G401 (cell line): ENCODE data around the gene PPP1R7. TPM values are rescaled to one million over a fixed set of nuclear protein-coding genes. Genes with fewer than 3 reads are reported as not detected.
A peak's percentile ranks its signal among the peaks of the same experiment; 100 is the strongest.

Experiments
- DNase-seq: peaks from one replicate; pipeline ENCODE4 v3.0.0-alpha.2; 2015; ENCODE audit warnings: low spot score
- in situ Hi-C: cut with HindIII; loops from 2 replicates; pipeline ENCODE4 v1.10.0; 2016; ENCODE audit warnings: low sequenced_read_pairs, mixed read lengths
- total RNA-seq: library from RNA; depleted of rRNA; stranded (reverse); fragments of >200 nt; shearing (Covaris generic); gene quantifications from 2 replicates; pipeline ENCODE4 v1.2.3, GENCODE V29; 2014

PPP1R7 gene
- total RNA-seq, 1 experiment from 2014 or later: 91.9 TPM

DNA sequence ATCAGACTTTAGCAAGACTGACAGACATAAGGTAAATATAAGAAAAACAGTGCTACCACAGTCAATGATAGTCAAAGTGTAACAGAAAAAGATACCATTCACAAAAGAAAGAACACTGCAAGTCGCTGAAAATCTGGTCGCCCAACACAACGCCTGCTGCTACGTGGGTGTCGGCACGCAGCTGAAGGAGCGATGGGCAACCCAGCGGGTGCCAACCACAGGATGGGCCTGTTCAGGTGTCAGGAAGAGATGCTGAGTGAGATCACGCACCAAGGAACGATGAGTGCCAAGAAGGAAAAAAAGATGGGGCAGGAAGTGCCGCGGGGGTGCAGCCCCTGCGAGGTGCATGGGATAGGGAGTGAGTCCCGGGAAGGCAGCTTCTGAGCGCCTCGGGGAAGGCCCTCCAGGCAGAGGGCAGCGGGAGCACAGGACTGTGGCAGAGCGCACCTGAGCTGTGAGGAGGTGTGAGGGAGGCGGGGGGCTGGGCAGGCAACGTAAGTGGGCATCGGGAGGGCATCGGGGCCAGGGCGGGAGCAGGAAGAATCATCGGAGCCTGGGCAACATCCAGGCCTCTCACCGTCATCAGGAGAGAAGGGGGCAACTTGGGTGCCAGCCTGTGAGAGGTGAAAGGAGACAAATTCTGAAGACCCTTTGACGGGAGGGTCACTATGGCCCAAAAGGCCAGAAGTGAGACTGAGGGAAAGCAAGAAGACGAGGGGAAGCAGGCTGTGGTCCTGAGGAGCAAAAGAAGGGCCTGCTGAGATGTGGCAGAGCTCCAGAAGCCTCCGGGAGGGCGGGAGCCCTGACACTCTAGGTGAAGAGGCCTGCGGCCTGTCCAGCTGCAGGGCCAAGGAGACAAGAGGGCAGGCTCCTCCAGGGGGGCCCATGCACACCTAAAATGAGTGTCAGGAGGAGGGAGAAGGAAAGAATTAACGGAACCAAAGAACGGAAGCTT, 33.4 kb upstream of the PPP1R7 start:
- no peak for DNase-seq
- in situ Hi-C loops: no loop called here

DNA sequence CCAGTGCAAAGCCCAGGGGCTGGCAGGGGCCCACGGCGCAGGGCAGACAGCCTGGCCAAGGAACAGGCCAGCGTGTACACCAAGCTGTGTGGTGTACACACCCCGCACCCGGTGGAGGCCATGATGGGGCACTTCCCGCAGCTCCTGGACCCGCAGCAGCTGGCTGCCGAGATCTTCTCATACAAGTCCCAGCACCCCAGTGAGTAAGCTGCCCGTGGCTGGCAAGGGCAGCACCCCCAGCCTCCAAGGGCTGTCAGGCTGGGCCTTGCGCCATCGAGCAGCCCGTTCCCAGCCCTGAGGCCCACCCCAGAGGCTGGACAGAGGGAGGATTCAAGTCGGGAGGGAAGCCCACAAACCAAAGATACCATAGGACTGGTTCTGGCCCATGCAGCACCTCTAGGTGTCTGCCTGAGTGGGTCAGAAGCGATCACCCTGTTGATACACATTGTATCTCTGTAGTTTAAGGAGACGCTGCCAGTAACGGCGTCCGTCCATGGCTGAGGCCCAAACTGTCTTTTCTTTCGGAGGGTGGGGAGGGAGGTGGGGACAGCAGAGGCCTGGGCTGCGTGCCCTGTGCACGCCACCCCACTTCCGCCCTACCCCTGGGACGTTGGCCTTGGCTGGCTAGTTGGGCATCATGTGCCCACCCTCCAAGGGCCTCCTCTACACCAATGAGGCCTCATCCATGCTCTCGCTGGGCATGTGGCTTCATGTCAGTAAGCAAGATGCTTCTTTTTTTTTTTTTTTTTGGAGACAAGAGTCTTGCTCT, 31.3 kb upstream of the PPP1R7 start:
- in situ Hi-C loops: no loop called here
- no peak for DNase-seq

DNA sequence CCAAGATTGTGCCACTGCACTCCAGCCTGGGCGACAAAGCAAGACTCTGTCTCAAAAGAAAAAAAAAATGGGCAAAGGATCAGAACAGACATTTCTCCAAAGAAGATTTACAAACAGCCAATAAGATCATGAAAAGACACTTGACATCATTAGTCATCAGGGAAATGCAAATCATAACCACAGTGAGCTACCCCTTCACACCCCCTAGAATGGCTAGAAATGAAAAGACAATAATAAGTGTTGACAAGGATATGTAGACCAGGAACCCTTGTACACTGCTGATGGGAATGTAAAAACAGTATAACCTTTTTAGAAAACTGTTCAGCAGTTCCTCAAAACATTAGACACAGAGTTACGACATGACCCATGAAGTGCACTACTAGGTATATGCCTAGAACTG, 29.8 kb upstream of the PPP1R7 start:
- in situ Hi-C loops: no loop called here
- no peak for DNase-seq

DNA sequence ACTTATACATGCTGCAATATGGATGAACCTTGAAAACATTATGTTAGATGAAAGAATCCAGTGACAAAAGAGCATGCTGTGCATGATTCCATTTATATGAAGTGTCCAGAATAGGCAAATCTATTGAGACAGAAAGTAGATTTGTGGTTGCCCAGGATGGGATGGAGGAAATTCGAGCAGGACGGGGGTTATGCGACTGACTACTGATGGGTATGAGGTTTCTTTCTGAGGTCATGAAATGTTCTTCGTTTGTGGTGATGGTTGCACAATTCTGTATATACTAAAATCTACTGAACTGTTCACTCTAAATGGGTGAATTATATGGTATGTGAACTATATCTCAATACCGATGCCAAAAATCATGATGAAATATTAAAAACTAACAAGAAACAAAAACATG, 29.3 kb upstream of the PPP1R7 start:
- in situ Hi-C loops: no loop called here
- DNase-seq: no peak

DNA sequence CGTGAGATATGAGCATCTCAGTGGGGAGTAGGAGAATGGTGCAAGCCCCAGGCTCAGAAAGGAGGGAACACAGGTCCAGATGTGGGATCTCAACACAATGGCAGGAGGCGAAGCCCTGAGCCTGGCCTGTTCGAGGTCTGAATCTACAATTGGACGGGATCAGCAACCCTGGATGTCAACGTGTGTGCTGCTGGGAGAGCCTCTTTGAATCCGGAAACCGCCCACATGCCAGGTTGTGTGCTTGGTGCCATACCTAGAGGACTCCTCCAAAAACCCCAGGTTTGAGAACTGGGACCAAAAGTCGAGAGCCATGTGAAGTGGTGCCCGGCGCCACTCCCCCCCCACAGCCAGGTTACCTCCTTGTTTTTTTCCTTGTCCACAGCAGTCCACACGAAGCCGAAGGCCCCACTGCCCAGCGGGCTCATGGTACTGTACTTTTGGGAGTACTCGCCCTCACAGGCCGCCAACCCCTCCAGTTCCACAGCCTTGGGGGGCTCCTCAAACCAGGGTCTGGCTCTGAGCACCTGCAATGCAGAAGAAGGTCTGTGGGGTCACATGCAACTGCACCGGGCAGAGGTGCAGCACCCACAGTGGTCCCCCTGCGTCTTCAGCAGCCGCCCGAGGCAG, 27.8 kb upstream of the PPP1R7 start:
- DNase-seq: no peak
- in situ Hi-C loops: no loop called here

DNA sequence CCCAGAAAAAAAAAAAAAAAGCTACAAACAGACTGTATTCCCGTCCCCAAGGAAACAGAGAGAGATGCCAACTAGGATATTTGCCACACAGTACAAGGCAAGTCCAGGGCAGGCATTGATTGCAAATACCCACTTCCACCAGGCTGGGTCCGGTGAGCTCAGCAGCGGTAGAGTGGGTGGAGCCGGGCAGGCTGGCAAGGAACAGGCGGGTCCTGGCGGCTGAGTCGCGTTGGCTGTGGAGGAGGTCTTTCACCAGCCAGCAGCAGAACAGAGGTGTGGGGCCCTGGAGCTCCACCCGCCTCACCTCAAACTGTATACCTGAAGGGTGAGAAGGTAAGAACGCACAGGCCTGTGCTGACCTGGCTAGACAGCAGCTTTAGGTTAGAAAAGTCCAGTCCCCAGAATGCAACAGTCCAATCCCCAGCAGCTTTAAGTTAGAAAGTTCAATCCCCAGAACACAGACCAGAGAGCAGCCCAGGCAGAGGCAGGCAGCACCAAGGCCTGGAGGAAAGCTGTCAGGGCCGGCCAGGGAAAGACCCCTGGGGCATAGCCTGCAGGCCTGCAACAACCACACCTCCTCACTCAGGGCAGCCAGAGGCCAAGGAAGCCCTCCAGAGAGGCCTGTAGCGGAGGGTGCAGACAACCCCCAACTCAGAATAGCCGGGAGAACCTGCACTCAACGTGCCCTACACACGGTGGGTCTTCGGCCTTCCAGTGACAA, 26.3 kb upstream of the PPP1R7 start:
- DNase-seq: peak; percentile 2
- in situ Hi-C loops: no loop called here

DNA sequence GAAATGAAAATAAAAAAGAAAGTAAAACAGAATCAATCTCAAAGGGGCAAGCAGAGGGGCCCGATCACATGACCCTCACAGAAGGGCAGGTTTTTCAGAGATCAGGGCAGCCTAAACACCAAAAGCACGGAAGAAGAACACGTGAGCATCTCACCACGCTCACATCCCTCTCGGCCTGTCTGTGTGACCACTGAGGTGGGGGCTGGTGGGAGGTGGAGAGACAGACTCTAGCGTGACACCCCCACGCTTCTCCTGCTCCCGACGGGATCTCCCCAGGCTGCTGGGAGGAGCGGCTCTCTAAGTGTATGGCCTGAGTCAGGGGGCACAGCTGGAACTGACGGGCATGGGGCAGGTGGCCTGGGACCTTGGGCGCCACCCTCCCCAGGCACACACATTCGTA, 24.6 kb upstream of the PPP1R7 start:
- in situ Hi-C loops: no loop called here
- no peak for DNase-seq

DNA sequence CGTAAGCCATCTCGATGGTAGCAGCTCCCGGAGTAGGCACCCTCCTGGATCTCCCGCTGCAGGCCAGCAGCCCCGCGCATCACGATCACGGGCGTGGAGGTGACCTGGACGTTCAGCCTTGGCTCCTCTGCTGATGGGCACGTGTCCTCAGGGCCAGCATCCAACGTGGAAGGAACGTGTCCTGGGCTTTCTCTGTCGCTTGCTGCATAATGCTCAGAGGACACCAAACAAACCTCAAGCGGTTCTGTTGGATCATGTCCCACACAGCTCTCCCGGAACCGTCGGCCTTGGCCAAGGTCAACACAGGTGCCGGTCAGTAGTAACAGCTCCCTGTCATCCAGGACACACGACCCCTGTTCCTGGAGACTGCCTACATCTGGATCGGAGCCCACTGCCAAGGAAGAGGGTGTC, 24.1 kb upstream of the PPP1R7 start:
- no peak for DNase-seq
- in situ Hi-C loops: no loop called here

DNA sequence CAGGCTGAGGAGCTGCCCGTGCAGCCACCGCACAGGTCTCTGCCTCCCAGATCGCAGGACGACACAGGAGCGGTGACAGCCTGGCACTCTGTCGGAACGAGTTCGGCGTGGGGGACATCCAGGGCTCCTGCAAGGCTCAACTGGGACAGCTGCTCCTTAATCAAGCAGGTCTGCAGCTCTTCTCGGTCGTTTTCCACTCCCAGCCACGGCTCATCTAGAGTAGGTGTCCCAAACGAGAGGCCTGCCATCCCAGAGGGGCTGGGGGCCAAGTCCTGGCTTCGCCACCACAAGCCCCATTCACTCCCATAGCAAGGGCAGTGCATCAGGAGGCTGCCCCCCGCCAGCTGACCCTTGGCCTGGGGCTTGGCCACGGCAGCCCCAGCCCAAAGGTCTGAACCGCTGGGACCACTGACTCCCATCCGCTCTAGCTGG, 23.5 kb upstream of the PPP1R7 start:
- no peak for DNase-seq
- in situ Hi-C loops: no loop called here

DNA sequence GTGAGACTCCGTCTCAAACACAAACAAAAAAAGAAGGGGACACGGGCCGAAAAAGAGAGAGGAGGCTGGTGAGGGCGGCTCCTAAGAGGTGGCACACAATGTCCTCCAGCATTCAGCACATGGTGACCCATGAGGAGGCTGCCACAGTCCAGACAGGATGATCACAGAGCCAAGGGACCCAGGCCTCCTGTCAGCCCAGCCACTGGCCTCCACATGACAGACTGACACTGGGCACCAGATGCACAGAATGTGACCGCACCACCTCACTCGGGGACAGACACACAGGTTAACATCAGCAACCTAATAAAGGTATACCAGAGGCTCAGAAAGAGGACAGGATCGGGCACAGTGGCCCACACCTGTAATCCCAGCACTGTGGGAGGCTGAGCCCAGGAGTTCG, 22.0 kb upstream of the PPP1R7 start:
- in situ Hi-C loops: no loop called here
- DNase-seq: no peak

DNA sequence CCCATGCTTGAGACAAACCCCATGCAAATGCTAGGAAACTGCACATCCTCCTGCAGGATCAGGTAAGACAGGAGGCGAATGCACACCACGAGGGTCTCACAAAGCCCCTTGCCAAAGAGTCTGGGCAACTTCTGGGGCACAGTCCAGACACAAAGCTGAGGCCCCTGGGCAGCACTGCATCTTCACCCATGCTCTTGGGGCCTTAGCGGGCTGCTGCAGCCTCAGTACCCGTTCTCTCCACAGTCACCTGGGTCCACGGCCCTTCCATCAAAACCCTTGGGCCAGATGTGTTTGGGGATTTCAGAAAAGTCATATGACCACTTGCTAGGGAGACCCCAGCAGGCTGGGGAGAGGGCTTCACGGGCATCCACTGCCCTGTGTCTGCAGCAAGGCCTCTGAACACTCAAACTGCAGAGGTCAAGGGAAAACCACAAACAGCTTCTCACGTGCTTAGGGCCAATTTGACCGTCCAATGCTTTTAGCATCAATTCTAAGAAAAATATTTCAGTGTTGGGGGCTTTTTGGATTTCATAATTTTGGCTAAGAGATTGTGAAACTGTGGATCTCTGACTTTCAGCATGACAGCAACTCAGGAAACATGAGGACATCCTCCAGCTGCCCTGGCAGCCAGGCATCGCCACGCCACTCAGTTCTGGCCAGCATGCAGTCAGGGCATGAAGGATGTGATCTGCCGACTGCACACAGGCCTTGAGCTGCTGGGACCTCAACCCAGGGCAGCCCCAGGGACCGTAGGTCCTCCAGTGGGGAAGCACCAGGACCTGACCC, 21.0 kb upstream of the PPP1R7 start:
- DNase-seq: no peak
- in situ Hi-C loops: no loop called here

DNA sequence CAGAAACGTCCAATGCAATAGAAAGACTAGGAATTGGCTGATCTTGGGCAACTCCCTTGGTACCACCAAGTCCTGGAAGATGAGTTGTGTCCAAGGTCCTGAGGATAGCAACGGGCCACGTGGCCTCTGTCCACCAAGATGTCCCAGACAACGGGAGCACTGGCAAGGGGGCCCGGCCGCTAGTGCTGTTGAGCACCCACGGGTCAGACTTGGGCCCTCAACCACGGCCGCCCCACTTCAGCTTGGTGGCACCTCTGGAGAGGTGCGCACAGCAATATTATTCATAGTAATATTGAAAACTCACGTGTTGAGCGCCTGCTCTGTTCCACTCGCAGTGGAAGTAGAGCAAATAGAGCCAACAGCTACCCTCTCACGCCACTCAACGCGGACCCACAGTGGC, 20.0 kb upstream of the PPP1R7 start:
- in situ Hi-C loops: no loop called here
- no peak for DNase-seq

DNA sequence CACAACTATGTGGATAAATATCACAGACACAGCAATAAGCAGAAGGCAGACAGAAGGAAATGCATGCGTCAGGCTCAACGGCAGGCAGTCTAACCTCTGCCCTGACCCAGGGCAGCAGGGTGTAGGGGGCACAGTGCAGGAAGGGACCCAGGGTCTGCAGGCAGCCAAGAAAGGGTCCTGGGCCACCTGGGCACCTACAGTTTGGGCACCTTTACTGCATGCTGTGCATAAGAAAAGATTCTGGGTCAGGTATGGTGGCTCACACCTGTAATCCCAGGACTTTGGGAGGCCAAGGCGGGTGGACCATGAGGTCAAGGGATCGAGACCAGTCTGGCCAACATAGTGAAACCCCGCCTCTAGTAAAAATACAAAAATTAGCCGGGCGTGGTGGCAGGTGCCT, 18.7 kb upstream of the PPP1R7 start:
- no peak for DNase-seq
- in situ Hi-C loops: no loop called here

DNA sequence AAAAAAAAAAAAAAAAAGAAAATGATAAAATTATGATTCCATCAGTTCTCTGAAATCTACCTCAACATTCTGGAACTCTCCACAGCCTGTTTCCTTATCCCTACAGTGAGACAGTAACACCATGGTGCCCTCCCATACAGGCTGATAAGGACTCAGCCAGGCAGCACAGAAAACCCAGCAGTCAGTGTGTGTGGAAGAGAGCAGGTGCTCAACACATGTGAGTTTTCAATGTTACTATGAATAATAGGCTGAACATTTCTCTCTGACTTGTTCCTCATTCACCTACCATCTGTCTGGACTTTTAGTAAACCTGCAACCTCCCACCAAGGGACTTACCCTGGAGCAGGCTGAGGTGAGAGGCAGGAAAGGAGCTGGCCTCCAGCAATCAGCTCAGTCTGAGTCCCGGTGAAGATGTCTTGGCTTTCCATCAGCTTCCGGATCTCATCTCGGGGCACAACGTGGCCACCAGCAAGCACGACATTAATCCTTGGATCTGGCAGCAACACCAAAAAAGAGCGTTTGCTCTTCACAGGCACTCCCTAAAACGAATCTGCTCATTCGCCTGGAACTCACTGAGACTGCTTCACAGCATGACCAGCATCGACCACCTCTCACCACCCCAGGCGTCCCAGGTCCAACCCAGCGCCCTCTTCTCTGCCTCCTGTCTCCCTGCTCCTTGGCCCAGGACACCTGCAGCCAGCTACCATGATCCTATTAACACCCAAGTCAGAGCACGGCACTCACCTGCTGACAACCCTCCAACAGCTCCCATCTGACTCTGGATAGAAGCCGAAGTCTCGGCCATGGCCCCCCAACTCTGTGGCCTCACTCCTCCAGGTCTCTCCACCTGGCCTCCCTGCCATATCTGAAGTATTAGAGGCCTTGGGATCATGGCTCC, 17.5 kb upstream of the PPP1R7 start:
- in situ Hi-C loops: no loop called here
- peak; percentile 28 for DNase-seq

DNA sequence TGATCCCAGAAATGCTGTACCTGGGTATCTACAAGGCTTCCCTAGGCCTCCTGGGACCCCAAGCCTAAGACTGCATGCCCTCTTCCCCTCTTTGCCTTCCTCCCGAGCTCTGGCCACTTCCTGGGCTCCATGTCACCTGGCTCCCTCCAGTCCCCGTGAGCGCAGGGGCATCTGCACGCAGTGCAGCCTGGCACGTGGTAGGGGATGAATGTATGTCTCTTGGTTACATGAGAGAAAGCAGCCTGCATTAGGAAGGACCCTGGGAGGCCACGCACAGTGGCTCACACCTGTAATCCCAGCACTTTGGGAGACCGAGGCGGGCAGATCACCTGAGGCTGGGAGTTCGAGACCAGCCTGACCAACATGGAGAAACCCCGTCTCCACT, 16.8 kb upstream of the PPP1R7 start:
- in situ Hi-C loops: no loop called here
- no peak for DNase-seq

DNA sequence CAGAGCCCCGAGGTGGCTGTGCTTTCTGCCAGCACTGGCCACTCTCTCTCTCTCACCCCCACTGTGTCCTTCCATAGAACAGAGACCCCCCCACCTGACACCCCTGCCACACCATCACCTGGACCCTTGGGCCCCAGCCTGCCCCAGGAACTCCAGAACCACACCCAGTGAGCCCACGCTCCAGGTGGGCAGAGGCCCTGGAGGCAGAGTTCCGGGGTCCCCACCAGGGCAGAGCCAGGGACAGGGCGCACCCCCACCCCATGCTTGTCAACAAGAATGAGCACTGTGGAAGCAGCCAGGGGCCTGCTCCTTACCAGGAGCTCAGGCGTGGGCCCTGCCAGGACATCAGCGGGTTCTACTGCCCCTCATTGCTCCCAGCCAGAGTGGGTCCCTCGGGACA, 15.6 kb upstream of the PPP1R7 start:
- in situ Hi-C loops: no loop called here

DNA sequence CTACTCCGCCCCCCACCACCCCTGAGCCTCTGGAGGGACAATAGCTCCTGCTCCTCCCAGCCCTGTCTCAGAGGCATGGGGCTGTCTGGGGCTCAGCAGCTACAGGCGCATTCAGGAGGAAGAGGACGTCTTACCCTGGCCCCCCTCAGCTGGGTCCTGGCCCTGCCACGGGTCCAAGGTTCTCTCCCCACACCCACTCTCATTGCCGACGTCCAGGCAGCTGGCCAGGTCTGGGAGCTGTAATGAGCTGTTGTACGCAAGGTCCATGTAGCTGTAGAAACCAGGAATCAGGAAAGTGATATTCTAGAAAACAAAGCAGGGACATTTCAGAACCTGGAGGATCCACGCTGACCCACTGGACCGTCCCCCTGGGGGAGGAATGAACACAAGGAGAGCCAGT, 14.5 kb upstream of the PPP1R7 start:
- in situ Hi-C loops: no loop called here
- no peak for DNase-seq

More for the DNA sequence above, 15.6 kb upstream of the PPP1R7 start:
- DNase-seq: no peak

DNA sequence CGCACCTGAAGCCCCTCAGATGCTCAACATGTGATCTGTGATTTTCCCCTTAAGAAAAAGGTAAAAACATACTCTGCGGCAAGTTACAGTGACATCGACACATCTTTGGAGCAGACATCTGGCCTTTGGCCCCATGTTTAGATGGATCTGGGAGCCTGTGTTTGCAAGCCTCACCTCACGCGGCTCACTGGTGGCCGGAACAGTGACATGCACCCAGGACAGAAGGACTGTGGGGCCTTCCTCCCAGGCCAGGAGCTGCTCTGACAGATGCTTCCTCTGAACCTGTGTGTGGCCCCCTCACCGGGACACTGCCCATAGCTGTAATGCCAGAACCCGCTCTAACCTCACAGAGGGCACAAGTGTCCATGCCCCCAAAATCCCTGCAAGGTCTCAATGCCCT, 14.1 kb upstream of the PPP1R7 start:
- in situ Hi-C loops: no loop called here

More for the DNA sequence above, 14.1 kb upstream of the PPP1R7 start:
- no peak for DNase-seq
